ENCODE measurements around the gene PAX3.

GRCh38 chr2:222174450-222174849, 124.3 kb downstream of the PAX3 start:
- no peak for TF ChIP-seq POLR2A (IDR thresholded peaks at IDR 0.05)
- TF ChIP-seq CTCF (IDR thresholded peaks at IDR 0.05 in 4 of 5, conservative IDR thresholded peaks at IDR 0.05 in 1 of 5), result no peak
